ENCODE data around the gene FUT9.

- TF ChIP-seq YY1 (IDR thresholded peaks at IDR 0.05; ENCODE audit: insufficient read depth, insufficient read length) (no peak), ZNF274 (IDR thresholded peaks at IDR 0.05; ENCODE audit: low read depth, low read length) (no peak)
Measured at GRCh38 chr6:96116674-96117073, 100.9 kb downstream of the FUT9 start.

Measured in NT2/D1 (cell line).